ENCODE results near the gene IRF4. TPM values are rescaled to one million over a fixed set of nuclear protein-coding genes. Genes with fewer than 3 reads are reported as not detected.

The IRF4 gene
- total RNA-seq, 3 donors from 2014 or later = 9.1 to 25.2 (median 13.0) TPM

GRCh38 chr6:435441-436307 lies 44.1 kb downstream of the IRF4 start:
- H3K9me3 ChIP-seq = no peaks in the 10 kb centered on the region
- intact Hi-C loops (cut with DNase I; ENCODE audit: low total_unique reads) = no loop called here
- H3K4me1 ChIP-seq = no peaks in the 10 kb centered on the region
- peak overlapping the region in 1 of 2 donors; percentile 69 for H3K27ac ChIP-seq
- H3K4me3 ChIP-seq = no peak overlapping the region
- peaks cover 0 to 4% of the 10 kb centered on the region in 2 donors for H3K27me3 ChIP-seq
- DNase-seq (ENCODE audit: low spot score in 2 of 2) = no peak
- H3K36me3 ChIP-seq = no peaks in the 10 kb centered on the region
- TF ChIP-seq POLR2A (IDR thresholded peaks at IDR 0.05) (no peak), CTCF (IDR thresholded peaks at IDR 0.05) (no peak), POLR2AphosphoS5 (IDR thresholded peaks at IDR 0.05) (no peak)

- Histone ChIP-seq H3K9me3 (no peaks in the 10 kb centered on the region), H3K27ac (peak overlapping the region in 1 of 2 donors; percentile 69), H3K27me3 (peaks cover 0 to 4% of the 10 kb centered on the region in 2 donors), H3K4me1 (no peaks in the 10 kb centered on the region), H3K36me3 (no peaks in the 10 kb centered on the region), H3K4me3 (no peak overlapping the region)
- intact Hi-C loops (cut with DNase I; ENCODE audit: low total_unique reads) = no loop called here
- peak in 1 of 2 donors; percentile 26 for DNase-seq (ENCODE audit: low spot score in 2 of 2)
- TF ChIP-seq POLR2AphosphoS5 (IDR thresholded peaks at IDR 0.05) = peak in 1 of 3 donors; percentile 35
- no peak for TF ChIP-seq CTCF (IDR thresholded peaks at IDR 0.05)
Measured at GRCh38 chr6:436308-437036, 44.9 kb downstream of the IRF4 start.

GRCh38 chr6:437037-437392 lies 45.5 kb downstream of the IRF4 start:
- TF ChIP-seq CTCF (IDR thresholded peaks at IDR 0.05) (no peak), POLR2AphosphoS5 (IDR thresholded peaks at IDR 0.05) (no peak), POLR2A (IDR thresholded peaks at IDR 0.05) (no peak)
- H3K4me1 ChIP-seq = no peaks in the 10 kb centered on the region
- no peaks in the 10 kb centered on the region for H3K27me3 ChIP-seq
- no peaks in the 10 kb centered on the region for H3K36me3 ChIP-seq
- no peak overlapping the region for H3K4me3 ChIP-seq
- H3K27ac ChIP-seq = peak overlapping the region in 1 of 2 donors; percentile 69
- intact Hi-C loops (cut with DNase I; ENCODE audit: low total_unique reads) = no loop called here
- DNase-seq (ENCODE audit: low spot score in 2 of 2) = no peak
- H3K9me3 ChIP-seq = no peaks in the 10 kb centered on the region

- Histone ChIP-seq H3K27ac (no peak overlapping the region), H3K4me3 (no peak overlapping the region), H3K27me3 (peaks cover 0 to 5% of the 10 kb centered on the region in 2 donors), H3K36me3 (no peaks in the 10 kb centered on the region), H3K9me3 (no peaks in the 10 kb centered on the region), H3K4me1 (no peaks in the 10 kb centered on the region)
- TF ChIP-seq POLR2AphosphoS5 (IDR thresholded peaks at IDR 0.05) = no peak
- TF ChIP-seq CTCF (IDR thresholded peaks at IDR 0.05) = no peak
- no peak for TF ChIP-seq POLR2A (IDR thresholded peaks at IDR 0.05)
- no peak for DNase-seq (ENCODE audit: low spot score in 2 of 2)
- intact Hi-C loops (cut with DNase I; ENCODE audit: low total_unique reads) = loop anchor here (2.0 kb wide), 1 partner anchor 56 kb away; no protein-coding TSS in a partner anchor
Measured at GRCh38 chr6:438634-439170, 47.1 kb downstream of the IRF4 start.

Data from breast epithelium (tissue), 4 donors.